Measurements from ENCODE around the gene HIVEP1.

DNA sequence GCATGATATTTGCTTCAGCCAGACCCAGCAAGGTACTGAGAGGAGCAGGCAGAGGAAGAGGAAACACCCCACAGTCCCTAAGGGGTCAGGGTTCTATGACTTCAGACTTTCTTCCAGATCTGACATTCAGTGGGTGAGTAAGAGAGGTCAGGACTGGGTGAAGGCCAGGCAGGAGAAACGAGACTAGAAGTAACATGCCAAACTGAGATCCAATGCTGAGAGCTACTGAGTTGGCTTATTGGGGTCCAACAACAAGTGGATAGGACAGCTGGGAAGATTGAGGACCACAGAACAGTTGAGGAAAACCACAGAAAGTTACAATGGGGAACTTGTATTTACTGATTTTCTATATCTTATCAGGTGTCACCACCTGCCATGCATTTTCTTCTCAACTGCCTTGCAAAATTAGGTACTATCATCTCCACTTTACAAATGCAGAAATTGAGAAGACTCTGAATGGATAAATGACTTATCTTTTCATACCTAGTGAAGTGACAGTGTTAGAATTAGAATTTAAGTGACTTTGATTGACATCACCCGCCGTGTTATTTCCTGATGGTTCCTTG lies 43.8 kb upstream of the HIVEP1 start:
- TF ChIP-seq, protein P1, sequence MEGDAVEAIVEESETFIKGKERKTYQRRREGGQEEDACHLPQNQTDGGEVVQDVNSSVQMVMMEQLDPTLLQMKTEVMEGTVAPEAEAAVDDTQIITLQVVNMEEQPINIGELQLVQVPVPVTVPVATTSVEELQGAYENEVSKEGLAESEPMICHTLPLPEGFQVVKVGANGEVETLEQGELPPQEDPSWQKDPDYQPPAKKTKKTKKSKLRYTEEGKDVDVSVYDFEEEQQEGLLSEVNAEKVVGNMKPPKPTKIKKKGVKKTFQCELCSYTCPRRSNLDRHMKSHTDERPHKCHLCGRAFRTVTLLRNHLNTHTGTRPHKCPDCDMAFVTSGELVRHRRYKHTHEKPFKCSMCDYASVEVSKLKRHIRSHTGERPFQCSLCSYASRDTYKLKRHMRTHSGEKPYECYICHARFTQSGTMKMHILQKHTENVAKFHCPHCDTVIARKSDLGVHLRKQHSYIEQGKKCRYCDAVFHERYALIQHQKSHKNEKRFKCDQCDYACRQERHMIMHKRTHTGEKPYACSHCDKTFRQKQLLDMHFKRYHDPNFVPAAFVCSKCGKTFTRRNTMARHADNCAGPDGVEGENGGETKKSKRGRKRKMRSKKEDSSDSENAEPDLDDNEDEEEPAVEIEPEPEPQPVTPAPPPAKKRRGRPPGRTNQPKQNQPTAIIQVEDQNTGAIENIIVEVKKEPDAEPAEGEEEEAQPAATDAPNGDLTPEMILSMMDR (conservative IDR thresholded peaks at IDR 0.05) = no peak
- no peak for TF ChIP-seq ZFX (IDR thresholded peaks at IDR 0.05)
